ENCODE results near the gene SWT1. TPM values are rescaled to one million over a fixed set of nuclear protein-coding genes. Genes with fewer than 3 reads are reported as not detected.

The SWT1 gene
- total and polyA plus RNA-seq, 2 of the 13 experiments (the other 11 are each of a cell fraction or from before 2014, with no cell fraction given), result 1.7 to 2.5 TPM

DNA sequence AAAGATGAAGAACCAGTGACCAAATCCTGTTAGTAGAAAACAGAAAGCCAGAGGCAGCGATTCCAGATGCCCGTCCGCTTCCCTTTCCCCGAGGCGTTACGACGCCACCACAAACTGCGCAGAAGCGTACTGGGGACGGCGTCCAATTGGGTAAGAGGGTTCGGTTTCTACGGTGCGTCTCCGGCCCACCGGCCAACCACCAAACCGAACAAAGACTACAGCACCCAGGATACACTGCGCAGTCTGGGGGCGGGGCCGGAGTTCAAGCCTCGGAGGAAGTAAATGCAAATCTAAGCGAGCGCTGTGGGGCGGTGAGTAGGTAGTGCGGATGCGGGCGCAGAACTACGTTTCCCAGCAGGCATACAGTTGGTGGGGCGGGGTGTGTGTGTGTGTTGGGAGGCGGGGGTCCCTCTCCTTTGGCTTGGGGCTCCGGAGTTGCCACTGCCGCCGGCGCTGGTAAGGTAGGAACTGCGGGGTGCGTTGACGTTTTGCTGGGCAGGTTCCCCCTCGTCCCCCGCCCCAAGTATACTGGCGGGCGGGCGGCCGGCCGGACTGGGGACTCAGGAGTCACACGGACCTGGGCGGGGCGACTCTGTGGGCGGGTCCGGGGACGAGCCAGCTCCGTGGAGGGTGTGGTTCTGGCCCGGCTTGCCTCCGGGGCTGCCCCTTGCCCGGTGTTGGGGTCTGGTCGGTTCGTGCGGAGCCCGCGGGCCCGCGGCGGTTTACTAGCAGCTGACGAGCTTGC lies at the start of gene SWT1, which contains the start of gene TRMT1L (continued):
- TF ChIP-seq, protein P1, sequence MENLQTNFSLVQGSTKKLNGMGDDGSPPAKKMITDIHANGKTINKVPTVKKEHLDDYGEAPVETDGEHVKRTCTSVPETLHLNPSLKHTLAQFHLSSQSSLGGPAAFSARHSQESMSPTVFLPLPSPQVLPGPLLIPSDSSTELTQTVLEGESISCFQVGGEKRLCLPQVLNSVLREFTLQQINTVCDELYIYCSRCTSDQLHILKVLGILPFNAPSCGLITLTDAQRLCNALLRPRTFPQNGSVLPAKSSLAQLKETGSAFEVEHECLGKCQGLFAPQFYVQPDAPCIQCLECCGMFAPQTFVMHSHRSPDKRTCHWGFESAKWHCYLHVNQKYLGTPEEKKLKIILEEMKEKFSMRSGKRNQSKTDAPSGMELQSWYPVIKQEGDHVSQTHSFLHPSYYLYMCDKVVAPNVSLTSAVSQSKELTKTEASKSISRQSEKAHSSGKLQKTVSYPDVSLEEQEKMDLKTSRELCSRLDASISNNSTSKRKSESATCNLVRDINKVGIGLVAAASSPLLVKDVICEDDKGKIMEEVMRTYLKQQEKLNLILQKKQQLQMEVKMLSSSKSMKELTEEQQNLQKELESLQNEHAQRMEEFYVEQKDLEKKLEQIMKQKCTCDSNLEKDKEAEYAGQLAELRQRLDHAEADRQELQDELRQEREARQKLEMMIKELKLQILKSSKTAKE (CRISPR knock-in tag; IDR thresholded peaks at IDR 0.05; ENCODE audit: borderline replicate concordance), result no peak
- TF ChIP-seq NAIF1 (CRISPR knock-in tag; IDR thresholded peaks at IDR 0.05; ENCODE audit: borderline replicate concordance), result peak; percentile 82; the same call in 1 of the 2 replicates
- TF ChIP-seq IRF2 (CRISPR knock-in tag; IDR thresholded peaks at IDR 0.05), result peak; percentile 85
- TF ChIP-seq SP1 (IDR thresholded peaks at IDR 0.05), result no peak
- TF ChIP-seq SP1 (CRISPR knock-in tag; IDR thresholded peaks at IDR 0.05), result peak; percentile 83; the same call in 1 of the 2 replicates
- TF ChIP-seq, protein P2, sequence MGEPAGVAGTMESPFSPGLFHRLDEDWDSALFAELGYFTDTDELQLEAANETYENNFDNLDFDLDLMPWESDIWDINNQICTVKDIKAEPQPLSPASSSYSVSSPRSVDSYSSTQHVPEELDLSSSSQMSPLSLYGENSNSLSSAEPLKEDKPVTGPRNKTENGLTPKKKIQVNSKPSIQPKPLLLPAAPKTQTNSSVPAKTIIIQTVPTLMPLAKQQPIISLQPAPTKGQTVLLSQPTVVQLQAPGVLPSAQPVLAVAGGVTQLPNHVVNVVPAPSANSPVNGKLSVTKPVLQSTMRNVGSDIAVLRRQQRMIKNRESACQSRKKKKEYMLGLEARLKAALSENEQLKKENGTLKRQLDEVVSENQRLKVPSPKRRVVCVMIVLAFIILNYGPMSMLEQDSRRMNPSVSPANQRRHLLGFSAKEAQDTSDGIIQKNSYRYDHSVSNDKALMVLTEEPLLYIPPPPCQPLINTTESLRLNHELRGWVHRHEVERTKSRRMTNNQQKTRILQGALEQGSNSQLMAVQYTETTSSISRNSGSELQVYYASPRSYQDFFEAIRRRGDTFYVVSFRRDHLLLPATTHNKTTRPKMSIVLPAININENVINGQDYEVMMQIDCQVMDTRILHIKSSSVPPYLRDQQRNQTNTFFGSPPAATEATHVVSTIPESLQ (CRISPR knock-in tag; conservative IDR thresholded peaks at IDR 0.05), result no peak
- no peak for TF ChIP-seq SETDB1 (CRISPR knock-in tag; IDR thresholded peaks at IDR 0.05; ENCODE audit: borderline replicate concordance)
- TF ChIP-seq ZNF550 (CRISPR knock-in tag; IDR thresholded peaks at IDR 0.05; ENCODE audit: borderline replicate concordance), result no peak
- peak in 1 of 2 experiments; percentile 21; a peak in 1 of 4 replicates for TF ChIP-seq KLF16 (CRISPR knock-in tag; IDR thresholded peaks at IDR 0.05)
- no peak for TF ChIP-seq ZNF101 (CRISPR knock-in tag; IDR thresholded peaks at IDR 0.05; ENCODE audit: borderline replicate concordance, low read depth)
- TF ChIP-seq SSRP1 (CRISPR knock-in tag; IDR thresholded peaks at IDR 0.05), result no peak
- TF ChIP-seq NFKBIZ (CRISPR knock-in tag; IDR thresholded peaks at IDR 0.05), result 0 out of 2 replicates have a peak, but pooled peaks have one; percentile 20
- no peak for TF ChIP-seq LCORL (IDR thresholded peaks at IDR 0.05)
- TF ChIP-seq LCORL (CRISPR knock-in tag; IDR thresholded peaks at IDR 0.05), result peak; percentile 75
- TF ChIP-seq MAZ (IDR thresholded peaks at IDR 0.05; ENCODE audit: borderline replicate concordance, low read depth, low read length), result peak; percentile 91
- peak; percentile 93 for TF ChIP-seq MAZ (CRISPR knock-in tag; IDR thresholded peaks at IDR 0.05; ENCODE audit: low read depth)
- TF ChIP-seq, protein P3, sequence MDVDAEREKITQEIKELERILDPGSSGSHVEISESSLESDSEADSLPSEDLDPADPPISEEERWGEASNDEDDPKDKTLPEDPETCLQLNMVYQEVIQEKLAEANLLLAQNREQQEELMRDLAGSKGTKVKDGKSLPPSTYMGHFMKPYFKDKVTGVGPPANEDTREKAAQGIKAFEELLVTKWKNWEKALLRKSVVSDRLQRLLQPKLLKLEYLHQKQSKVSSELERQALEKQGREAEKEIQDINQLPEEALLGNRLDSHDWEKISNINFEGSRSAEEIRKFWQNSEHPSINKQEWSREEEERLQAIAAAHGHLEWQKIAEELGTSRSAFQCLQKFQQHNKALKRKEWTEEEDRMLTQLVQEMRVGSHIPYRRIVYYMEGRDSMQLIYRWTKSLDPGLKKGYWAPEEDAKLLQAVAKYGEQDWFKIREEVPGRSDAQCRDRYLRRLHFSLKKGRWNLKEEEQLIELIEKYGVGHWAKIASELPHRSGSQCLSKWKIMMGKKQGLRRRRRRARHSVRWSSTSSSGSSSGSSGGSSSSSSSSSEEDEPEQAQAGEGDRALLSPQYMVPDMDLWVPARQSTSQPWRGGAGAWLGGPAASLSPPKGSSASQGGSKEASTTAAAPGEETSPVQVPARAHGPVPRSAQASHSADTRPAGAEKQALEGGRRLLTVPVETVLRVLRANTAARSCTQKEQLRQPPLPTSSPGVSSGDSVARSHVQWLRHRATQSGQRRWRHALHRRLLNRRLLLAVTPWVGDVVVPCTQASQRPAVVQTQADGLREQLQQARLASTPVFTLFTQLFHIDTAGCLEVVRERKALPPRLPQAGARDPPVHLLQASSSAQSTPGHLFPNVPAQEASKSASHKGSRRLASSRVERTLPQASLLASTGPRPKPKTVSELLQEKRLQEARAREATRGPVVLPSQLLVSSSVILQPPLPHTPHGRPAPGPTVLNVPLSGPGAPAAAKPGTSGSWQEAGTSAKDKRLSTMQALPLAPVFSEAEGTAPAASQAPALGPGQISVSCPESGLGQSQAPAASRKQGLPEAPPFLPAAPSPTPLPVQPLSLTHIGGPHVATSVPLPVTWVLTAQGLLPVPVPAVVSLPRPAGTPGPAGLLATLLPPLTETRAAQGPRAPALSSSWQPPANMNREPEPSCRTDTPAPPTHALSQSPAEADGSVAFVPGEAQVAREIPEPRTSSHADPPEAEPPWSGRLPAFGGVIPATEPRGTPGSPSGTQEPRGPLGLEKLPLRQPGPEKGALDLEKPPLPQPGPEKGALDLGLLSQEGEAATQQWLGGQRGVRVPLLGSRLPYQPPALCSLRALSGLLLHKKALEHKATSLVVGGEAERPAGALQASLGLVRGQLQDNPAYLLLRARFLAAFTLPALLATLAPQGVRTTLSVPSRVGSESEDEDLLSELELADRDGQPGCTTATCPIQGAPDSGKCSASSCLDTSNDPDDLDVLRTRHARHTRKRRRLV (CRISPR knock-in tag; IDR thresholded peaks at IDR 0.05), result peak; percentile 92; the same call in 1 of the 2 replicates
- TF ChIP-seq, protein P4, sequence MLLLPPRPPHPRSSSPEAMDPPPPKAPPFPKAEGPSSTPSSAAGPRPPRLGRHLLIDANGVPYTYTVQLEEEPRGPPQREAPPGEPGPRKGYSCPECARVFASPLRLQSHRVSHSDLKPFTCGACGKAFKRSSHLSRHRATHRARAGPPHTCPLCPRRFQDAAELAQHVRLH (CRISPR knock-in tag; IDR thresholded peaks at IDR 0.05; ENCODE audit: borderline replicate concordance, low read depth), result peak; percentile 62
- TF ChIP-seq SIN3A (IDR thresholded peaks at IDR 0.05; ENCODE audit: borderline replicate concordance, low read depth, low read length), result peak; percentile 66; the same call in 1 of the 2 replicates
- TF ChIP-seq CHD2 (IDR thresholded peaks at IDR 0.05; ENCODE audit: low read depth, low read length), result peak; percentile 51; the same call in 1 of the 2 replicates
- peak; percentile 33; the same call in 1 of the 2 replicates for TF ChIP-seq ELF4 (CRISPR knock-in tag; IDR thresholded peaks at IDR 0.05; ENCODE audit: borderline replicate concordance)

All from HepG2 (cell line).